ENCODE measurements around the gene NUP133.

GRCh38 chr1:229432116-229432461 is 76.1 kb downstream of the NUP133 start:
- TF ChIP-seq CTCF (IDR thresholded peaks at IDR 0.05; ENCODE audit: insufficient read depth, low read length, poor library complexity, severe bottlenecking) = no peak
- TF ChIP-seq EZH2phosphoT487 (conservative IDR thresholded peaks at IDR 0.05; ENCODE audit: low read length) = no peak
